ENCODE measurements around the gene NUP54. TPM values are rescaled to one million over a fixed set of nuclear protein-coding genes. Genes with fewer than 3 reads are reported as not detected.

Gene NUP54
- total and polyA plus RNA-seq, 9 of the 15 experiments (the other 6 are each of a cell fraction or from before 2014, with no cell fraction given): 29.6 to 115 (median 67.7) TPM

DNA sequence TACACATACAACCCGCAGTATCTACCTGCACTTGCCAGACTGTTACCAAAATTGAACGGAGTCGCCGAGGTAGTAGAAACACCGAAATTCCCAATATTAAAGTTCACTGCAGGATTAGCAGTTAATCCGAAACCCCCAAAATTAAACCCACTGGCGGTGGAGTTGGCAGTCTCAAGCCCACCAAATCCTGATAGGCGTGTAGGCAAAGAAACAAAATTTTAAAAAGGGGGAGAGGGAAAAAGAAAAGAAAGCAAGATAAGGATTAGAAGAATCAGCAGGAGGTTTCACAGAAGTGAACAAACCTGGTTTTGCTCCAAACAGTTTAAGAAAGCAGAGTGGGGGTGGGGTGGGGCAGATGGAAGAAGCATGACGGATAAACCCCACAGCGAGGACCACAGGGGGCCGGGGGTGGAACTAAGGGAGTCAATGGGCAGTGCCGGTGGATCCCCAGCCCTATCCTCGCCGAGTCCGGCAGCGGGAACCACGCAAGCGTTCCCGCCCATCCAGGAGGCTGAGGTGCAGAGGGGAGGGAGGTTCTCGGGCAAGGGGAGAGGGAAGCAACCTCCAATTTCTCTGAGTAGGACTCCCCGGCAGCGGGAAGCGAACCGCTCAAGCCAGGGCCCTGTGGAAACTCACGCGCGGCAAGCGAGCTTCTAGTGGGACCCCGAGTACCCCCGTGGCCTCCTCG is 599 bp downstream of the NUP54 start (continued):
- TF ChIP-seq, protein P1, sequence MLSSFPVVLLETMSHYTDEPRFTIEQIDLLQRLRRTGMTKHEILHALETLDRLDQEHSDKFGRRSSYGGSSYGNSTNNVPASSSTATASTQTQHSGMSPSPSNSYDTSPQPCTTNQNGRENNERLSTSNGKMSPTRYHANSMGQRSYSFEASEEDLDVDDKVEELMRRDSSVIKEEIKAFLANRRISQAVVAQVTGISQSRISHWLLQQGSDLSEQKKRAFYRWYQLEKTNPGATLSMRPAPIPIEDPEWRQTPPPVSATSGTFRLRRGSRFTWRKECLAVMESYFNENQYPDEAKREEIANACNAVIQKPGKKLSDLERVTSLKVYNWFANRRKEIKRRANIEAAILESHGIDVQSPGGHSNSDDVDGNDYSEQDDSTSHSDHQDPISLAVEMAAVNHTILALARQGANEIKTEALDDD (IDR thresholded peaks at IDR 0.05): peak; percentile 48
- TF ChIP-seq ZBTB7A (IDR thresholded peaks at IDR 0.05; ENCODE audit: borderline replicate concordance, control insufficient read depth, low read depth, low read length) (peak; percentile 55; the same call in 1 of the 2 replicates), FOS (IDR thresholded peaks at IDR 0.05; ENCODE audit: extremely low read depth, insufficient read length) (no peak), SMARCA4 (IDR thresholded peaks at IDR 0.05) (peak; percentile 50; the same call in 1 of the 2 replicates), ZNF316 (IDR thresholded peaks at IDR 0.05) (no peak), HNRNPL (IDR thresholded peaks at IDR 0.05; ENCODE audit: low read depth, low read length) (0 out of 2 replicates have a peak, but pooled peaks have one; percentile 34), SIN3A (IDR thresholded peaks at IDR 0.05; ENCODE audit: borderline replicate concordance in 2 of 2, control insufficient read depth in 1 of 2, low read depth in 2 of 2, low read length in 2 of 2) (peak in 1 of 2 experiments; percentile 85; a peak in 2 of 4 replicates), MYC (IDR thresholded peaks at IDR 0.05; ENCODE audit: low read depth, low read length) (peak; percentile 75; the same call in 1 of the 2 replicates), MYC (CRISPR knock-in tag; IDR thresholded peaks at IDR 0.05; ENCODE audit: borderline replicate concordance, low read depth) (no peak), JUN (IDR thresholded peaks at IDR 0.05; ENCODE audit: borderline replicate concordance, low read depth, low read length) (no peak), JUN (CRISPR knock-in tag; IDR thresholded peaks at IDR 0.05; ENCODE audit: borderline replicate concordance) (no peak), MXI1 (IDR thresholded peaks at IDR 0.05; ENCODE audit: low read depth, low read length) (peak; percentile 39; the same call in 1 of the 2 replicates), ETV6 (IDR thresholded peaks at IDR 0.05; ENCODE audit: borderline replicate concordance in 1 of 2, low read depth in 2 of 2, low read length in 1 of 2) (0 out of 4 replicates have a peak, but pooled peaks of 1 of the 2 experiments have one; percentile 6), ETV6 (CRISPR knock-in tag; IDR thresholded peaks at IDR 0.05; ENCODE audit: borderline replicate concordance) (no peak), DACH1 (IDR thresholded peaks at IDR 0.05; ENCODE audit: partially characterized antibody) (peak; percentile 32)
- TF ChIP-seq, protein P2, sequence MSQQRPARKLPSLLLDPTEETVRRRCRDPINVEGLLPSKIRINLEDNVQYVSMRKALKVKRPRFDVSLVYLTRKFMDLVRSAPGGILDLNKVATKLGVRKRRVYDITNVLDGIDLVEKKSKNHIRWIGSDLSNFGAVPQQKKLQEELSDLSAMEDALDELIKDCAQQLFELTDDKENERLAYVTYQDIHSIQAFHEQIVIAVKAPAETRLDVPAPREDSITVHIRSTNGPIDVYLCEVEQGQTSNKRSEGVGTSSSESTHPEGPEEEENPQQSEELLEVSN (IDR thresholded peaks at IDR 0.05; ENCODE audit: borderline replicate concordance in 1 of 2, extremely low read depth in 1 of 2, insufficient read depth in 1 of 2, insufficient read length in 1 of 2, low read depth in 1 of 2, low read length in 1 of 2, poor library complexity in 1 of 2, severe bottlenecking in 1 of 2): peak; percentile 49 to 84
- TF ChIP-seq, protein P3, sequence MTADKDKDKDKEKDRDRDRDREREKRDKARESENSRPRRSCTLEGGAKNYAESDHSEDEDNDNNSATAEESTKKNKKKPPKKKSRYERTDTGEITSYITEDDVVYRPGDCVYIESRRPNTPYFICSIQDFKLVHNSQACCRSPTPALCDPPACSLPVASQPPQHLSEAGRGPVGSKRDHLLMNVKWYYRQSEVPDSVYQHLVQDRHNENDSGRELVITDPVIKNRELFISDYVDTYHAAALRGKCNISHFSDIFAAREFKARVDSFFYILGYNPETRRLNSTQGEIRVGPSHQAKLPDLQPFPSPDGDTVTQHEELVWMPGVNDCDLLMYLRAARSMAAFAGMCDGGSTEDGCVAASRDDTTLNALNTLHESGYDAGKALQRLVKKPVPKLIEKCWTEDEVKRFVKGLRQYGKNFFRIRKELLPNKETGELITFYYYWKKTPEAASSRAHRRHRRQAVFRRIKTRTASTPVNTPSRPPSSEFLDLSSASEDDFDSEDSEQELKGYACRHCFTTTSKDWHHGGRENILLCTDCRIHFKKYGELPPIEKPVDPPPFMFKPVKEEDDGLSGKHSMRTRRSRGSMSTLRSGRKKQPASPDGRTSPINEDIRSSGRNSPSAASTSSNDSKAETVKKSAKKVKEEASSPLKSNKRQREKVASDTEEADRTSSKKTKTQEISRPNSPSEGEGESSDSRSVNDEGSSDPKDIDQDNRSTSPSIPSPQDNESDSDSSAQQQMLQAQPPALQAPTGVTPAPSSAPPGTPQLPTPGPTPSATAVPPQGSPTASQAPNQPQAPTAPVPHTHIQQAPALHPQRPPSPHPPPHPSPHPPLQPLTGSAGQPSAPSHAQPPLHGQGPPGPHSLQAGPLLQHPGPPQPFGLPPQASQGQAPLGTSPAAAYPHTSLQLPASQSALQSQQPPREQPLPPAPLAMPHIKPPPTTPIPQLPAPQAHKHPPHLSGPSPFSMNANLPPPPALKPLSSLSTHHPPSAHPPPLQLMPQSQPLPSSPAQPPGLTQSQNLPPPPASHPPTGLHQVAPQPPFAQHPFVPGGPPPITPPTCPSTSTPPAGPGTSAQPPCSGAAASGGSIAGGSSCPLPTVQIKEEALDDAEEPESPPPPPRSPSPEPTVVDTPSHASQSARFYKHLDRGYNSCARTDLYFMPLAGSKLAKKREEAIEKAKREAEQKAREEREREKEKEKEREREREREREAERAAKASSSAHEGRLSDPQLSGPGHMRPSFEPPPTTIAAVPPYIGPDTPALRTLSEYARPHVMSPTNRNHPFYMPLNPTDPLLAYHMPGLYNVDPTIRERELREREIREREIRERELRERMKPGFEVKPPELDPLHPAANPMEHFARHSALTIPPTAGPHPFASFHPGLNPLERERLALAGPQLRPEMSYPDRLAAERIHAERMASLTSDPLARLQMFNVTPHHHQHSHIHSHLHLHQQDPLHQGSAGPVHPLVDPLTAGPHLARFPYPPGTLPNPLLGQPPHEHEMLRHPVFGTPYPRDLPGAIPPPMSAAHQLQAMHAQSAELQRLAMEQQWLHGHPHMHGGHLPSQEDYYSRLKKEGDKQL (CRISPR knock-in tag; IDR thresholded peaks at IDR 0.05; ENCODE audit: borderline replicate concordance): no peak
- TF ChIP-seq, protein P4, sequence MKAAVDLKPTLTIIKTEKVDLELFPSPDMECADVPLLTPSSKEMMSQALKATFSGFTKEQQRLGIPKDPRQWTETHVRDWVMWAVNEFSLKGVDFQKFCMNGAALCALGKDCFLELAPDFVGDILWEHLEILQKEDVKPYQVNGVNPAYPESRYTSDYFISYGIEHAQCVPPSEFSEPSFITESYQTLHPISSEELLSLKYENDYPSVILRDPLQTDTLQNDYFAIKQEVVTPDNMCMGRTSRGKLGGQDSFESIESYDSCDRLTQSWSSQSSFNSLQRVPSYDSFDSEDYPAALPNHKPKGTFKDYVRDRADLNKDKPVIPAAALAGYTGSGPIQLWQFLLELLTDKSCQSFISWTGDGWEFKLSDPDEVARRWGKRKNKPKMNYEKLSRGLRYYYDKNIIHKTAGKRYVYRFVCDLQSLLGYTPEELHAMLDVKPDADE (conservative IDR thresholded peaks at IDR 0.05; ENCODE audit: control insufficient read depth, low read depth, low read length): peak; percentile 25; the same call in 1 of the 2 replicates

Data from K562 (cell line).